Stimulated activated CD4-positive, alpha-beta T cell treated with anti-CD3 and anti-CD28 coated beads, TNF-alpha, amount 100 ng/mL, for 24 hours (primary cell): Measurements from ENCODE around the gene COMP.
"Not testable (repeated sequence)": the region's sequence is repeated elsewhere in the genome, so short reads cannot be mapped to it uniquely, and the experiment has no call there.

Experiments used
- DNase-seq, 3 experiments: peaks; one replicate each; pipeline ENCODE4 v3.0.0-alpha.2; 2020; ENCODE audit warnings: low read depth in 3 of 3

Gene COMP

DNA sequence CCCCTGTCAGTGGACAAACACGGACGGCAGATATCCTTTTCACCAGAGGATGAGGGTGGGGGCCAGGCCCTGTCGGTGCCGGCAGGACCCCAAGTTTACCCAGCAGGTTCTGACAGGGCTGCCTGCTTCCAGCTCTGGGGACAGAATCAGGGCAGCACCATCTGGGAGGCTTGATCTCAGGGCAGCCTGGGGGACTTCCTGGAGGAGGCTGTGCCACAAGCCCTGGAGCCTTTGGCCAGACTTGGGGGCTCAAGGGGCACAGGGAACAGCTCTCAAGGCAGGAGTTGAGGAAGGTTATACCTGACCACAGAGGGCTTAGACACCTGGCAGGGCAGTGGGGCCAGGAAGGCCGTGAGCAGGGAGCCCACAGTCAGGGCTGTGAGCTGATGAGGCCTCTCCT, 45.2 kb downstream of the COMP start:
- DNase-seq, result no peak

DNA sequence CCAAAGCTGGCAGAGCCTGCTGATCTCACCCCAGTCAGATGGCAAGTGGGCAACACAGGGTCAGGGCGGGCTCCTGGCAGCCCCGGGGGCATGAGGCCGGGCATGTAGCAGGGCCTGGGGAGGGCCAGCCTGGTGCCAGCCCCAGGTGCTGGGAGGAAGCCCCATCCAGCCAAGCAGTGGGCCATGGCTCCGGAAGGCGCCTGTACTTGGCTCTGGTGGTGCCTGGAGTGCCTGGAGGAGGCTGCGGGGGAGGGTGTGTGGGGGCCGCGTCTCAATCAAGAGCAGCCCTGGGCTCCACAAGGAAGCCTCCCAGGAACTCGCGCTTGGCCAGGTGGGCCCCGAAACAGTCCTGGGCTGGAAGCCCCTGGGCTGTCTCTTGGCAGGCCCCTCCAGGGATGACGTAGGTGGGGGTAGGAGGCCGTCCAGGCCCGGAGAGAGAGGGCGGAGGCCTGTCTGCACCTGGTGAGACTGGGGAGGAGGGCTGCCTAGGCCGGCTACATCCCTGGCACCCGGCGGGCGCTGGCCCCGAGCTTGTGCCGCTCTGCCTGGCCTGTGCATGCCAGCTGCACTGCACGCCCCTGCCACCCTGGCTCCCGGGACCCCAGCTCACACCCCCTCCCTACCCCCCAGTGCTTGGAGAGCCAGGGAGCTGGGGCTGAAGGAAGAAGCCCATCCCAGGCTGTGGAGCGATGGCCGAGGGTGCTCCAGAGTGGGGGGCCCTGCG, 45.9 kb downstream of the COMP start:
- no peak for DNase-seq

DNA sequence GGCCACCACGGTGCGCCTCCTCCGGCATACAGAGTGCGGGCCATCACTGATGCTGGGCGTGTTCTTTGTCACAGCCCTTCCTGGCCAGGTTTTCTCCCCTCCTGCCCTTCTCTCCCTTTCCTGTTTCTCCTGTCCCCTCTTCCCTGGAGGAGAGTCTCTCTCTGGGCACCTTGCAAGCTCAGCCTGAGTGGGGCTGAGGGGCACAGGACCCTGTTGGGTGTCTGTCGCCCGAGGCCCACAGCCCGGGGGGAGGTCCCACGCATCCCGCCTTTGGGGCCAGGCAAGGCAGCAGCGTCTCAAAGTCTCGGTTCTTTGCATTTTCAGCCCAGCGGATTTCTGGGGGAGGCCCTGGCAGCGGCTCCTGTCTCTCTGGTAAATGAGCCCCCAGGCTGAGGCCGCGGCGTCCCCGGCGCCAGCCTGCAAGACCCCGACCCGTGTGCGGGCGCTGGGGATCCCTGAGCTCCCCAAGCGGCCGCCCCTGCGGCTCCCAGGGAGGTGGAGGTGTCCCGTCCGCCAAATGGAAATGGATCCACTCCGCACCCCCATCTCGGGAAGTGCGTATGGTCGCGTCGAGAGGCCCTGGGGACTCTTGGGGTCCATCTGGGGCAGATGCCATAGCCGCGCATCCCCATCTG, 47.2 kb downstream of the COMP start:
- no peak for DNase-seq

DNA sequence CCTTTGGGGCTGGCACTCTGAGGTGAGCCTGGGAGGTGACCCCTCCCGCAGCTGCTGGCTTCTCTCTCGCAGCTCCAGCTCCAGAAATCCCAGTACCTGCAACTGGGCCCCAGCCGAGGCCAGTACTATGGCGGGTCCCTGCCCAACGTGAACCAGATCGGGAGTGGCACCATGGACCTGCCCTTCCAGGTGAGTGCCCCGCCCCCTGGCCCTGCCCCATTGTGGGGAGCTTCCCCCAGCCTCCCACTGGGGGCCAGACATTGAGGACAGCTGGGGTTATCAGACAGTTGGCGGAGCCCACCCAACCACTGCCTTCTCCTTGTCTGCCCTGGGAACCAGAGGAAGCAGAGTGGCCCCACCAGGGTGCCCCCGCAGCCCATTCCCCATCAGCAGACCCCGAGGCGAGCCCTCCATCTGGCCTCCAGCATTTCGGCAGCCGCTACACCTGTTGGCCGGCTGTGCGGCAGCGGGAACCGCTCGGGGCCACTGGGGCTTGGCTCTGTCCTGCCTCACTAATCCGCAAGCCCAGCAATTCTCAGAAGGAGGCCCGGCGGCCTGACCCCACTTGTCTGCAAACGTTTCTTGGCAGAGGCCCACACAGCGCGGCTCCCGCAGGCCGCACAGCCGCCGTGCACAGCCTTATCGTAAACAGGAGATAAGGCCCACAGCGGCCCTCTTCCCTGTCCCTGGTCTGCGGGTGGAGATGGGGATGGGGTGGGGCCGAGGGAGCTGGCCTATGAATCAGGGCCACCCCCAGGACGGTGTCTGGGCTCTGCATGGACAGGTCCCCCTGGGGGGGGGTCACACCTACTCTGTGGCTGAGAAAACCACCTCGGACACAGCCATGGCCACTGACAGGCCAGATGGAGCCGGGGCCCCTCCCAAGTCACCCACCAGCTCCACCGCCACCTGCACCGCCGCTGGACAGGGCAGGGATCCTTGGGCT, 48.0 kb downstream of the COMP start:
- DNase-seq, result no peak

DNA sequence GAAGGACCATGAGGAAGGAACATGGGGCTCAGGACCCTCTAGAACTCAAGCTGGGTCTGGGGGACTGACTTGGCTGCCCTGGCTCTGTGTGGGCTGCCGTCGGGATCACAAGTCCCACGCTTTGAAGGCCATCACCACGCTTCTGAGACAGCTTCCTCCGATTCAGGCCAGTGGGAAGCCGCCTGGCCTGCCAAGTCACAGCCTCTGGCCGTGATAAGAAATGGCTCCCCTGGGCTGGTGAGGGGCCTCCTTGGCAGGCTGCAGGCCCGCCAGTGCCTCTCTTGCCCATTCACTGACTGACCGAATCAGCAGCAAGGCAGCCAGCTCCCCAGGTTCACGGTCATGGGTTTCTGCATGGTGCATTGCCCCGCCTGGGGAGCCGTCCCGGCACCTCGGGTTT, 48.8 kb downstream of the COMP start:
- no peak for DNase-seq

DNA sequence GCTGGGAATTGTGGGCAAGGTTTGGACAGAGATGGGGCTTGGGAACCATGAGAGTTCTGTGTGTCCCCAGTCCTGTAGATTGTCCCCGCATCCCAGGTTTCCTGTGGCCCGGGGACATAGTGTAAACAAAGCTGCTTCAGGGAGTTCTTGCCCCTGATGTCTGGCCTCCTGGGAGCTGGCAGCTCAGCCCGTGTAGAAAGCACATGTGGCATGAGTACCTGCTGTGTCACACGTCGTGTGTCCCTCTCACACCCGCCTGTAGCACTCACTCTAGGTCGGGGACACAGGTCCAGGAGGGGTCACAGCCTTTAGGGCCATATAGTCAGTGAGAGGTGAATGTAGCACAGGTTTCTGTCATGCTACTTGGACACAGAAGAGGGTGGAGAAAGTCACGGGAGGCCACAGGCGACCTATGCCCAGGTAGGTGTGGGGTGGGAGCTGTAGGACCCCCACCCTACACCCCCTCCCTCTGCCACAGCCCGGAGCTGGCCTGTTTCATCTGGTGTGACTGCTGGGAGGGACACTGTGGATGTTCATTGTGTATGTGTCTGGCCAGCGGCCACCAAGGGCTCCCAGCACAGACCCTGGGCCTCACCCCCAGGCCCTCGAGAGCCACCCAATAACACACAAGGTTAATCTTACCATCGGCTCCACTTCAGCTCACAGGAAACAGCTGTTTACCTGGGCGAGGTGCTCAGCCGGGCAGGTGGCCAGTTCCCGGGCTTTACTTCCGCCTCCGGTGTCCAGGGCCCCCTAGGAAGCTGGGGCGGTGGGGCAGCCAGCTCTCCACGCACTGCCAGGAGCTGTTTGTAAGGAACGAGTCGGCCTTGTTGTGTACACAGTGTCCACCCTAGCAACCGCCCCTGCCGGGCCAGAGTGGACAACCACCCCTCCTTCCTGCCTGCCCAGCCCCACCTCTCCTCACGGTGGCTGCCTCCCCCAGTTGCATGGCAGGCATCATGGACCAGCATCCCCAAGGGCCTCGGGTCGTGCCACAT, 49.7 kb downstream of the COMP start:
- no peak for DNase-seq

DNA sequence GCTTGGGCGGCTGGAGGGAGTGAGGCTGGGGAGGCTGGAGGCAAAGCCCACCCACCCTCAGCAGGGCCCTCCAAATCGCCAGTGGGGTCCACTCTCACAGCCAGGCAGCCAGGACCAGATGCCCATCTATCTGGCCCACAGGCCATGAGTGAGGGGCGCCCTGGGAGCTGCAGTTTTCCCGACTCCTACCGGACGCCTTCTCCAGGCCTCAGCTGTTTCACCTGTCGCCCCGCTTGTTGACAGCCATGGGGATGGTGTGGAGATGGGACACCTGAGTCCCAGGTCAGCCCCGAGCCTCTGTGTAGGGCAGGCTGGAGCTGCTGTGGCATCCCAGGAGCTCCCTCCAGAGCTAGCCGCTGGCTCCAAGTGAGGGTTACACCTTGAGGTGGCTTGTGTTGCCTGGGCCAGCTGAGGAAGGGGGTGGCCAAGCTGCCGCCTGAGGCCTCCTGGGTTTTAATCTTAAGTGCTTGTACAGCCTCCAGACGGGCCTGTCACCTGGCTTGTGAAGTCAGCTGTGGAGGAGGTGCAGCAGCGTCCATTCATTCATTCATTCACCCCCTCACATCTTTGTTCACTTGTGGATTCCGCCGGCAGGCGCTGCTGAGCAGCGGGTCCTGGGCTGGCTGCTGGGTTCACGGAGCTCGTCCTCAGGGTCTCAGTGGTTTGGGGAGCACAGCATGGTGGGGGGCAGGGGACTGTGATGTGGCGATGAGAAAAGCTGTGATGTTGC, 52.0 kb downstream of the COMP start:
- no peak for DNase-seq

DNA sequence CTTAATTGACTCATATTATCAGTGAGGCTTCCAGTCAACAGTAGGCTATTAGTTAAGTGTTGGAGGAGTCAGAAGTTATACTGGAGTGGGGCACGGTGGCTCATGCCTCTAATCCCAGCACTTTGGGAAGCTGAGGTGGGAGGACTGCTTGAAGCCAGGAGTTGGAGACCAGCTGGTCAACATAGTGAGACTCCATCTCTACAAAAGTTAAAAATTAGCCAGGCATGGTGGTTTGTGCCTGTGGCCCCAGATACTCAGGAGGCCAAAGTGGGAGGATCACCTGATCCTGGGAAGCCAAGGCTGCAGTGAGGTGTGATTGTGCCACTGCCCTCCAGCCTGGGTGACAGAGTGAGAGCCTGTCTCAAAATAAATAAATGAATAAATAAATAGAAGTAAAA, 53.2 kb downstream of the COMP start:
- DNase-seq, result no peak

DNA sequence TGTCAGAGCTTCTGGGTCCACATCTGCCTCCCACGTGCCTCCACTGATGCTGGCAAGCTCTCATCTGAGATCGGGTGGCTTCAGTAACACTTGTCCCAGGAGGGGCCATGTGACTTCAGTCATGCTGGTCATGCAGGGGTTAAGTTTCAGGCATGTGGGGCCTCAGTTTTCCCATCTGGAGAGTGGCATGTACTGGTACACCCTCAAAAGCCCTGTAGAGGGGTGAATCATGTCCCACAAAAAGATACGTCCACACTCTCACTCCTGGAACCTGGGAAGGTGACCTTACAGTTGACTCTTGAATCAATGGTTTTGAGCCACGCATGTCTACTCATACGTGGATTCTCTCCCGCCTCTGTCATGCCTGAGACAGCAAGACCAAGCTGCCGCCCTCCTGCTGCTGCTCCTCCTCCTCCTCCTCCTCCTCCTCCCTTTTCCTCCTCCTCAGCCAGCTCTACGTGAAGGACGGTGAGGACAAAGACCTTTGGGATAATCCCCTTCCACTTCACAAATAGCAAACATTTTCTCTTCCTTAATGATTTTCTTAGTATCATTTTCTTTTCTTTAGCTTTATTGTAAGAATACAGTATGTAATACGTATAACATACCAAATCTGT, 53.7 kb downstream of the COMP start:
- no peak for DNase-seq

DNA sequence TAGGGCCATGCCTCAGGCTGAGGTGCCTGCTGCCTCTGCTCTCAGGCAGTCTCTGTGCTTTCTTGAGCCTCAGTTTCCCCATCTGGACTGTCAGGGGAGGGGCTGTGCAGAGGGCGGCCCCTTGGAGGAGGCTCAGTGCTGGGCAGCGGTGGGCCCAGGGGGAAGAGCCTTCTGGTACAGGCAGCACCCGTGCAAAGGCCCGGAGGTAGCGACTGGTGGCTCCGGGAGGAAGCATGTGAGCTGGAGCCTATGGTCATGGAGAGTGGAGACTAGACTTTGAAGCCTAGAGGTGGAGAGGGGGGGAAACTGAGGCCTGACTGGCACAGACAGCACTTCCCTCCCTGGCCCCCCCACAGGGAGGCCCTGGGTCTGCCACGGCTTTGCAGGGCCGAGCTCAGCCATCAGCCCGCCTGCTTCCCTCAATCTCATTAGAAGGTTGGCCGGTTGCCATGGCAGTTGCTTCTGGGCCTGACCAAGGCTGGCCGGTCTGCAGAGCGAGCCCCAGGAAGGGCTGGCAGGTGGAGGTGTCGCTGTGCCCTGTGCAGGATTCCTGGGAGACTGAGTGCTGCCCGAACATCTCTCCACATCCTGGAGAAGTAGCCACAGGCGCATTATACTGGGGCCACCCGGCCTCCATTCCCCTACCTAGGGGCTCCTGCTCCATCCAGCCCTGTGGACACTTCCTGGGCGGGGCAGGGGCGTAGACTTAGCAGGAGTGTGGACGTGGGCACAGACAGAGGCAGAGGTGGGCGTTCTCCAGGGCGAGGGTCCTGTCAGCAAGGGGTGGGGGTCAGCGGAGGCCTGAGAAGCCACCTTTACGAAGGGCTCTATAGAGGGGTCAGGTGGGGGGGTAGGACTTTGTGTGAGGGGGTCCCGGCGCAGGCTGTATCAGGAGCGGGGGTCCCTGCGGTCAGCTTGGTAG, 54.4 kb downstream of the COMP start:
- no peak for DNase-seq

DNA sequence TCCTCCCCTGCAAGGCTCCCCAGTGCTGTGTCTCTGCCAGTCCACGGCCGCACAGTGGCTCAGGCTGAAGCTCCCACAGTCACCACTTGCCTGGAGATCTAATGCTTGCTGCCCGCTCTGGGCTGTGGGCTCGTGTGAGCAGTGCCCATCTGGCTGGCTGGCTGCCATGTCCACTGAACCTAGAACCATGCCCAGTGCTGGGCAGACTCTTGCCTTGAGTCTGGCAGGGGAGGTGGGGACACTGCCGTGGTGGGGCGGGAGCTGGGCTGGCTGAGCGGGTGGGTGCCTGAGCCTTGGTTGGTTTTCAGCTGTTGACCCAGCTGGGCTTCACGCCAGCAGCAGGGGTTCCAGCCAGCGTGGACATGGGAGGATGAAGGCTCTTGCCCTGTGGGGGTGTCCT, 55.4 kb downstream of the COMP start:
- DNase-seq, result no peak

DNA sequence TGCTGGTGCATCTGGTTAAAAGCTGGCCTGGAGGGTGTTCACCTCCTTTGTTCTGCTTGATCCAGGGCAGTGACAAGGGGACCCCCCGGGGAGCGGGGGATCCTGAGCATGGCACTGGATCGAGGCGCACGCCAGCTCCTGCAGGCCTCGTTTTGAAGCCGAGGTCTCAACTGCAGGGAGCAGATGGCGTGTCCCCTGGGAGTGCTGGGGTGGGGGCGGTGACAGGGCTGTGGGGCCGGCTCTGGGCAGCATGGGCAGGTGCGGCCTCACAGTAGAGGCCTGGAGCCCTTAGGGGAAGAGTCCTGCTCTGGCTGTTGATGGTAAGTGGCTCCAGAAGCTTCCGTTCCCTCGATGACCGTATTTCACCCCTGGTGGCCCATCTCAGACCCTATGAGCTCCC, 55.8 kb downstream of the COMP start:
- DNase-seq, result no peak

DNA sequence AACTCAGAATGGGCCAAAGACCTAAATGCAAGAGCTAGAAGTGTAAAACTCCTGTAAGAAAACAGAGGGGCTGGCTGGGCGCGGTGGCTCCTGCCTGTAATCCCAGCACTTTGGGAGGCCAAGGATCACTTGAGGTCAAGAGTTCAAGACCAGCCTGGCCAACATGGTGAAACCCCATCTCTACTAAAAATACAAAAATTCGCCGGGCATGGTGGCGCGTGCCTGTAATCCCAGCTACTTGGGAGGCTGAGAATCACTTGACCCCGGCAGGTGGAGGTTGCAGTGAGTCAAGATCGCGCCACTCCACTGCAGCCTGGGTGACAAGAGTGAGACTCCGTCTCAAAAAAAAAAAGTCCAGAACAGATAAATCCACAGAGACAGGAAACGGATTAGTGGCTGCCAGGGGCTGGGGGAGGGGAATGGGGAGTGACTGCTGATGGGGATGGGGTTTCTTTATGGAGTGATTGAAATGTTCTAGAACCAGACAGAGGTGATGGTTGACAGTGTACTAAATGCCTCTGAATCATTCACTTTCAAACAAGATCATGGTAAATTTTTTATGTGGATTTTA, 57.3 kb downstream of the COMP start:
- not testable (repeated sequence) for DNase-seq

DNA sequence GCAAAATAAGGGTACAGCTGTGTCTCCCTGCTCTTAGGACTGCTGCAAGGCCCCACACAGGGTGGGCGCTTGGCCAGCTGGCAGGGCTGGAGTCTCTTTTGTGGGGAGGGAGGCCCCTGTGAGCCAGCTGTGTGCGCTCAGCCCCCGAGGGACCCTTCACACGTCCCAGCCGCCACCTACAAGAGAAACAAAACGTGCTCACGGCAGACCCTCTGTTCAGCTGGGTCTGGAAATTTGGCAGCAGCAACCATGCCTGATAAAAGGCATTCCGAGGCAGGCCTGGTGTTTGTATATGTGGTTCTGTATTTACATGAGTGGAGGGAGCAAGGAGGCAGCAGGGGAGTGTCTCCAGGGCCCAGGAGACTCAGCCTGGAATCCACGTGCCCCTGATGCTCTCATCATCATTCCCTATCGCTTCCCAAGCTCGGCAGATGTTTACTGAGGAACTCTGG, 57.9 kb downstream of the COMP start:
- DNase-seq, result no peak
